Stromal cell of bone marrow (primary cell): ENCODE data around the gene PNPLA7.
"Not testable (repeated sequence)": the region's sequence is repeated elsewhere in the genome, so short reads cannot be mapped to it uniquely, and the experiment has no call there.

ENCODE experiments used
- DNase-seq: peaks from one replicate; pipeline ENCODE4 v3.0.0-alpha.2; 2012; ENCODE audit warnings: low read depth

PNPLA7 gene

GRCh38 chr9:137540536-137540935 is 9.7 kb downstream of the PNPLA7 start:
- DNase-seq: no peak

GRCh38 chr9:137538058-137538457 is 12.1 kb downstream of the PNPLA7 start:
- no peak for DNase-seq

- DNase-seq: not testable (repeated sequence)
Measured at GRCh38 chr9:137536594-137537131, 13.5 kb downstream of the PNPLA7 start.

GRCh38 chr9:137535120-137535428 is 15.1 kb downstream of the PNPLA7 start:
- DNase-seq: no peak

- DNase-seq: peak; percentile 49
Measured at GRCh38 chr9:137534256-137535119, 15.7 kb downstream of the PNPLA7 start.

- not testable (repeated sequence) for DNase-seq
Measured at GRCh38 chr9:137532891-137533468, 17.2 kb downstream of the PNPLA7 start.

- no peak for DNase-seq
Measured at GRCh38 chr9:137531099-137531765, 19.0 kb downstream of the PNPLA7 start.

- no peak for DNase-seq
Measured at GRCh38 chr9:137530331-137530730, 19.9 kb downstream of the PNPLA7 start.

- DNase-seq: no peak
Measured at GRCh38 chr9:137524981-137525317, 25.3 kb downstream of the PNPLA7 start.

- DNase-seq: no peak
Measured at GRCh38 chr9:137524161-137524980, 25.8 kb downstream of the PNPLA7 start.

- DNase-seq: no peak
Measured at GRCh38 chr9:137522746-137523455, 27.3 kb downstream of the PNPLA7 start.

GRCh38 chr9:137521405-137521985 is 28.7 kb downstream of the PNPLA7 start:
- no peak for DNase-seq

GRCh38 chr9:137520614-137521404 is 29.4 kb downstream of the PNPLA7 start:
- DNase-seq: no peak

- no peak for DNase-seq
Measured at GRCh38 chr9:137519553-137519952, 30.6 kb downstream of the PNPLA7 start.

GRCh38 chr9:137518661-137519459 is 31.3 kb downstream of the PNPLA7 start:
- not testable (repeated sequence) for DNase-seq

GRCh38 chr9:137516144-137516917 is 33.9 kb downstream of the PNPLA7 start:
- no peak for DNase-seq

- no peak for DNase-seq
Measured at GRCh38 chr9:137515338-137515724, 34.9 kb downstream of the PNPLA7 start.

GRCh38 chr9:137514691-137515337 is 35.4 kb downstream of the PNPLA7 start:
- no peak for DNase-seq
